OCI-LY1 (cell line): ENCODE results near the gene GCK.
A peak's percentile ranks its signal among the peaks of the same experiment; 100 is the strongest.

Experiments used
- H2AFZ ChIP-seq: fragments of 200-600 bp; sonication (generic), shearing (Covaris generic); 2 replicates; pipeline ENCODE4 v1.6.0; 2014; ENCODE audit warnings: antibody characterized with exemption, mild to moderate bottlenecking, low read length
- H3F3A ChIP-seq: fragments of 200-600 bp; sonication (generic), shearing (Covaris generic); 2 replicates; pipeline ENCODE4 v1.6.0; 2014; ENCODE audit warnings: mild to moderate bottlenecking, antibody characterized with exemption, low read length, moderate library complexity; ENCODE audit not compliant: insufficient read depth
- H3K27ac ChIP-seq: fragments of 200-600 bp; sonication (generic); 2 replicates; pipeline ENCODE4 v1.5.1; 2014; ENCODE audit warnings: low read length, mixed run types, mild to moderate bottlenecking, low read depth; ENCODE audit not compliant: poor library complexity, severe bottlenecking
- H3K27me3 ChIP-seq: fragments of 200-600 bp; sonication (generic); 2 replicates; pipeline ENCODE4 v1.6.0; 2014; ENCODE audit warnings: antibody characterized with exemption, mild to moderate bottlenecking, low read length, moderate library complexity; ENCODE audit not compliant: insufficient read depth
- H3K36me3 ChIP-seq: fragments of 200-600 bp; sonication (generic); 2 replicates; pipeline ENCODE4 v1.6.1; 2014; ENCODE audit warnings: mild to moderate bottlenecking, antibody characterized with exemption, low read length, moderate library complexity, mixed read lengths; ENCODE audit not compliant: insufficient read depth
- H3K4me1 ChIP-seq: fragments of 200-600 bp; sonication (generic); 2 replicates; pipeline ENCODE4 v1.5.1; 2014; ENCODE audit warnings: mild to moderate bottlenecking, low read length, moderate library complexity; ENCODE audit not compliant: insufficient read depth, severe bottlenecking
- H3K4me2 ChIP-seq: fragments of 200-600 bp; sonication (generic), shearing (Covaris generic); 2 replicates; pipeline ENCODE4 v1.6.1; 2014; ENCODE audit warnings: low read length
- H3K4me3 ChIP-seq: fragments of 200-600 bp; sonication (generic); 2 replicates; pipeline ENCODE4 v1.5.1; 2014; ENCODE audit warnings: low read length, low read depth, mild to moderate bottlenecking, mixed read lengths; ENCODE audit not compliant: poor library complexity, severe bottlenecking
- H3K79me2 ChIP-seq: fragments of 200-600 bp; shearing (Covaris generic); 2 replicates; pipeline ENCODE4 v1.6.1; 2016; ENCODE audit warnings: mixed run types, low read length, mixed read lengths; ENCODE audit not compliant: insufficient read depth
- H3K9ac ChIP-seq: fragments of 200-600 bp; sonication (generic), shearing (Covaris generic); 2 replicates; pipeline ENCODE4 v1.6.1; 2014; ENCODE audit warnings: mild to moderate bottlenecking, low read length, mixed read lengths
- H3K9me2 ChIP-seq: fragments of 200-600 bp; sonication (generic), shearing (Covaris generic); 2 replicates; pipeline ENCODE4 v1.6.1; 2014; ENCODE audit warnings: low read depth, mild to moderate bottlenecking, low read length, mixed read lengths
- H3K9me3 ChIP-seq: fragments of 200-600 bp; shearing (Covaris generic); 2 replicates; pipeline ENCODE4 v1.6.1; 2014; ENCODE audit warnings: low read length, mixed read lengths
- H4K20me1 ChIP-seq: fragments of 200-600 bp; sonication (generic), shearing (Covaris generic); 2 replicates; pipeline ENCODE4 v1.6.0; 2016; ENCODE audit warnings: mild to moderate bottlenecking, low read length; ENCODE audit not compliant: insufficient read depth
- EZH2 ChIP-seq: fragments of 200-600 bp; sonication (generic), shearing (Covaris generic); IDR thresholded peaks from 2 replicates; pipeline ENCODE4 v1.8.0; 2017; ENCODE audit warnings: borderline replicate concordance, mixed run types, mild to moderate bottlenecking, antibody characterized with exemption, low read length, moderate library complexity, mixed read lengths
- TF ChIP-seq, protein P1 (sequence below): fragments of 200-600 bp; sonication (generic), shearing (Covaris generic); IDR thresholded peaks from 2 replicates; pipeline ENCODE4 v1.5.1; 2017; ENCODE audit warnings: mild to moderate bottlenecking, antibody characterized with exemption, low read length, moderate library complexity, mixed read lengths

Gene GCK

GRCh38 chr7:44152971-44153947, 36.0 kb downstream of the GCK start:
- Histone ChIP-seq H3F3A (no peaks in the 10 kb centered on the region), H3K36me3 (no peaks in the 10 kb centered on the region), H4K20me1 (no peaks in the 10 kb centered on the region), H3K9me3 (no peaks in the 10 kb centered on the region), H3K4me3 (no peak overlapping the region), H3K4me1 (no peaks in the 10 kb centered on the region), H3K9me2 (no peaks in the 10 kb centered on the region), H3K27me3 (no peaks in the 10 kb centered on the region), H3K4me2 (no peak overlapping the region), H3K27ac (no peak overlapping the region), H3K79me2 (no peaks in the 10 kb centered on the region), H3K9ac (no peak overlapping the region), H2AFZ (no peak overlapping the region)
- TF ChIP-seq, protein P1, sequence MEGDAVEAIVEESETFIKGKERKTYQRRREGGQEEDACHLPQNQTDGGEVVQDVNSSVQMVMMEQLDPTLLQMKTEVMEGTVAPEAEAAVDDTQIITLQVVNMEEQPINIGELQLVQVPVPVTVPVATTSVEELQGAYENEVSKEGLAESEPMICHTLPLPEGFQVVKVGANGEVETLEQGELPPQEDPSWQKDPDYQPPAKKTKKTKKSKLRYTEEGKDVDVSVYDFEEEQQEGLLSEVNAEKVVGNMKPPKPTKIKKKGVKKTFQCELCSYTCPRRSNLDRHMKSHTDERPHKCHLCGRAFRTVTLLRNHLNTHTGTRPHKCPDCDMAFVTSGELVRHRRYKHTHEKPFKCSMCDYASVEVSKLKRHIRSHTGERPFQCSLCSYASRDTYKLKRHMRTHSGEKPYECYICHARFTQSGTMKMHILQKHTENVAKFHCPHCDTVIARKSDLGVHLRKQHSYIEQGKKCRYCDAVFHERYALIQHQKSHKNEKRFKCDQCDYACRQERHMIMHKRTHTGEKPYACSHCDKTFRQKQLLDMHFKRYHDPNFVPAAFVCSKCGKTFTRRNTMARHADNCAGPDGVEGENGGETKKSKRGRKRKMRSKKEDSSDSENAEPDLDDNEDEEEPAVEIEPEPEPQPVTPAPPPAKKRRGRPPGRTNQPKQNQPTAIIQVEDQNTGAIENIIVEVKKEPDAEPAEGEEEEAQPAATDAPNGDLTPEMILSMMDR = peak; percentile 23; the same call in 1 of the 2 replicates
- no peak for TF ChIP-seq EZH2

GRCh38 chr7:44151956-44152355, 37.3 kb downstream of the GCK start:
- no peak overlapping the region for H3K9ac ChIP-seq
- H3K4me1 ChIP-seq = no peaks in the 10 kb centered on the region
- no peak overlapping the region for H2AFZ ChIP-seq
- no peaks in the 10 kb centered on the region for H3K27me3 ChIP-seq
- no peak overlapping the region for H3K4me3 ChIP-seq
- no peak overlapping the region for H3K4me2 ChIP-seq
- H3K9me3 ChIP-seq = no peaks in the 10 kb centered on the region
- no peak overlapping the region for H3K27ac ChIP-seq
- H3K36me3 ChIP-seq = no peaks in the 10 kb centered on the region
- no peaks in the 10 kb centered on the region for H3F3A ChIP-seq
- no peaks in the 10 kb centered on the region for H3K79me2 ChIP-seq
- no peaks in the 10 kb centered on the region for H3K9me2 ChIP-seq
- TF ChIP-seq, protein P1 = no peak
- no peak for TF ChIP-seq EZH2
- H4K20me1 ChIP-seq = no peaks in the 10 kb centered on the region

GRCh38 chr7:44150966-44151941, 38.0 kb downstream of the GCK start:
- H3K27me3 ChIP-seq = no peaks in the 10 kb centered on the region
- no peaks in the 10 kb centered on the region for H3K9me3 ChIP-seq
- H3F3A ChIP-seq = no peaks in the 10 kb centered on the region
- H3K9ac ChIP-seq = no peak overlapping the region
- no peak overlapping the region for H3K27ac ChIP-seq
- TF ChIP-seq EZH2 = no peak
- TF ChIP-seq, protein P1 = no peak
- no peak overlapping the region for H2AFZ ChIP-seq
- no peaks in the 10 kb centered on the region for H3K36me3 ChIP-seq
- no peaks in the 10 kb centered on the region for H3K9me2 ChIP-seq
- no peak overlapping the region for H3K4me2 ChIP-seq
- no peak overlapping the region for H3K4me3 ChIP-seq
- no peaks in the 10 kb centered on the region for H3K4me1 ChIP-seq
- no peaks in the 10 kb centered on the region for H4K20me1 ChIP-seq
- no peaks in the 10 kb centered on the region for H3K79me2 ChIP-seq
